ENCODE data around the gene MEIOC. TPM values are rescaled to one million over a fixed set of nuclear protein-coding genes. Genes with fewer than 3 reads are reported as not detected.
"Not testable (repeated sequence)": the region's sequence is repeated elsewhere in the genome, so short reads cannot be mapped to it uniquely, and the experiment has no call there.

The MEIOC gene
- polyA plus RNA-seq, result under 1 TPM in 1 of 3 donors, not detected in 2; 0.11 TPM

GRCh38 chr17:44655983-44656710 lies at the start of gene MEIOC:
Gene MEIOC (plus strand): TSS chr17:44656468. CDS start chr17:44656614, 146 bp downstream.
- WGBS, 3 donors, result 6 to 10% (median 9%) methylated on average over 40 to 57 of the region's 57 CpGs

GRCh38 chr17:44606658-44607057 lies 49.6 kb upstream of the MEIOC start:
- WGBS, 3 donors, result 96 to 98% (median 97%) methylated on average over 11 of the region's 11 CpGs
- H3K27ac ChIP-seq (ENCODE audit: low read depth, low read length), result no peak overlapping the region

More at GRCh38 chr17:44655983-44656710, at the start of gene MEIOC:
- H3K27ac ChIP-seq (ENCODE audit: low read depth, low read length), result no peak within 1 kb of the TSS

GRCh38 chr17:44607836-44608690 lies 48.2 kb upstream of the MEIOC start:
- WGBS, 3 donors, result 49 to 69% (median 63%) methylated on average over 10 of the region's 10 CpGs
- H3K27ac ChIP-seq (ENCODE audit: low read depth, low read length), result no peak overlapping the region

DNA sequence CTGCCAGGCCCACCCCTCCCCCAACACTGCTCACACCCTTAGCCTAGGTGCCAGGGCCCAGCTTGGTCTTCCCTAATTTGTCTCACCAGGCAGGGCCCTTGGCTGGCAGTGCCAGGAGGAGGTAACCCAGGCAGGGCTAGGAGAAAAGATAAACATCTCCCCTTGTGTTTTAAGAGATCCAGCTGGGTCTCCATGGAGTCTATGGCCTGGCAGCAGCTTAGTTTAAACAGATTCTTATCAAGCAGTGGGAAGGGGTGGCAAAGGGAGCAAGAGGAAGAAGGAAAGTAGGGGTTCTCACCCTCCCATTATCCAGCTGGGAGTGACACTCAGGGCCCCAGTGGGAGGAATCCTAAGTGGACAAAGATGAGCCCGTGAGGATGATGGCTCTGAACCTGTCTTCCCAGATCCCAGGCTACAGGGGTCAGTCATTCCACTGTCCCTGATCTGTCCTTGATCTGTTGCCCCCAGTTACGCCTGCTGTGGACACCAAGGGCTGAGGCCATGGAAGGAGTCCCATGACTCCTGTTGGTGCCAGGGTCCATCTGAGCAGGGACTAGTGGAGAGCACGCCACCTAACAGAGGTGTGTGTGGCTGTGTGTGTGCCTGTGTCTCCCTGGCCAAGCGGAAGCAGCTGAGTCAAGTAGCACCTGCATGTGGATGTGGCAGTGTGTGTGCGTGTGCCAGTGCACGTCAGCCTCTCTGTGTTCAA lies 47.4 kb upstream of the MEIOC start:
- WGBS, 3 donors, result 92 to 97% (median 94%) methylated on average over 6 of the region's 6 CpGs
- no peak overlapping the region for H3K27ac ChIP-seq (ENCODE audit: low read depth, low read length)

DNA sequence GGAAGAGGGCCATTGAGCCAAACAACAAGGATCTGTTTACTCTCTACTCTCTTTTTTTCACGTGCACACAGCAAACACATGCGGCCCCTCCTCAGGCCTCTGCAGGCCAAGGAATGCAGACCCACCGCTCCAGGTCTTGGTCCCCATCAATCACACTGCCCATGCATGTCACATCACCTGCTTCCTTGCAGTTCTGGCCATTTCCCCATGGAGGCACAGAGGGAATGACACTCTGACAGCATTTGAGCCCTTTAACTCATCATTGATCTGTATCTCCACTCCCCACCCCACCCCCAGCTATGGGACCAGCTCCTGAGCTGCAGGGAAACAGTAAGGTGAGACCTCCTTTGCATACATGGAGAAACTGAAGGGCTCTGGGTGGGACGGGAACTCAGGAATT lies 45.9 kb upstream of the MEIOC start:
- WGBS, 3 donors, result 58 to 65% (median 61%) methylated on average over 4 of the region's 4 CpGs
- H3K27ac ChIP-seq (ENCODE audit: low read depth, low read length), result no peak overlapping the region

DNA sequence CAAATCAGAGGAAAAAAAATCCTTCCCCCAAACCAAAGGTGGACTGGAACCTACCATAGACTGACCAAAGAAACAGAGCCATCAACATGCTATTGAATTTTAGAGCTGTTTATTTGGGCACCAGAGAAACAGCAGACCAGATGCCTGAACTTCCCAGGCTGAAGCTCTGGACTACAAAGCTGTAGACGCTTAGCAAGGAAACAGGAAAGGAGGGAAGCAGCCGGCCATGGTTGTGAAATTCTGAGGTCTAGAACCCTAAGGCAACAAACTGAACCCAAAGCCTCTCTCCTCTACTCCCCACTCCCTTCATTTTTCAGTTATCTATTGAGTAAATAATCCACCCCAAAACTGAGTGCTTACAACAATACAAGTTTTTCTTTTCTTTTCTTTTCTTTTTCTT lies 45.4 kb upstream of the MEIOC start:
- H3K27ac ChIP-seq (ENCODE audit: low read depth, low read length), result no peak overlapping the region
- 11 to 19% (median 19%) methylated on average over 2 of the region's 2 CpGs for WGBS, 3 donors

DNA sequence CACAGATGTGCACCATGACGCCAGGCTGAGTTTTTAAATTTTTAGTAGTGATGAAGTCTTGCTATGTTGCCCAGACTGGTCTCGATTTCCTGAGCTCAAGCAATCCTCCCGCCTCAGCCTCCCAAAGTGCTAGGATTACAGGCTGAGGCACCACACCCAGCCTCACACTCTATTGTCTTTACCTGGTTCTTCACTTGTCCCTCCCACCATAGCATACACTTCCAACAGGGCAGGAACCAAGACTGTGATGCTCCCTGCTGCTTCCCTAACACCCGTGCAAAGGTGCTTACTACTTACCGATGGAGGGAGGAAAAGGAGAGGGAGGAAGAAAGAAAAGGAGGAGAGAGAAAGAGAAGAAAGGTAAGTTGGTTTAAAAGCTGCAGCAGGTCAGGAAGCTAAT lies 41.4 kb upstream of the MEIOC start:
- WGBS, 3 donors, result 66 to 73% (median 73%) methylated on average over 5 of the region's 5 CpGs
- H3K27ac ChIP-seq (ENCODE audit: low read depth, low read length), result no peak overlapping the region

GRCh38 chr17:44618652-44619051 lies 37.6 kb upstream of the MEIOC start:
- 84 to 89% (median 84%) methylated on average over 9 of the region's 9 CpGs for WGBS, 3 donors
- not testable (repeated sequence) for H3K27ac ChIP-seq (ENCODE audit: low read depth, low read length)

DNA sequence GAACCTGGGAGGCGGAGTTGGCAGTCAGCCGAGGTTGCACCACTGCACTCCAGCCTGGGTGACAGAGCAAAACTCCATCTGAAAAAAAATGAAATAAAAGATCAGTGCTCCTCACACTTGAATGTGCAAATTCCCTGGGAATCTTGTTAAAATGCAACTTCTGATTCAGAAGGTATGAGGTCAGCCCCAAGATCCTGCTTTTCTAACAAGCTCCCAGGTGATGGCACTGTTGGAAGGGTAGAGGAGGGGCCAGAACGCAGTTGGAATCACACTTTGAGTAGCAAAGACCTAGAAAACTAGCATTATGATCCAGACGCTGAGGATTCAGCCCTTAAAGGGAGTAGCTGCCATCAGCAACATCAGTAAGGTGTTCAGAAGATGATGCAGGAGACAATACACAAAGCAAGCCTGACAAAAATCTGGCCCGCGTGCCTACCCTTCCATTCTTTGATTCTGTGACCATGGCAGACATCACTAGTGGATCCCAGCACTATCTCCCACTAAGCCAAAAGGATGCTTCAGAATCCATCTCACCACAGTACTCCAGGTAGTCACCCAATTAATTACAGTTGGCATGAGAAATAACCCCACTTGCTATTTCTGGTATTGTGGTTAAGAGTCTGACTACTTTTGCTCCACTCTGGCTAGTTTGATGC lies 33.1 kb upstream of the MEIOC start:
- WGBS, 3 donors, result 70 to 85% (median 77%) methylated on average over 6 of the region's 6 CpGs
- H3K27ac ChIP-seq (ENCODE audit: low read depth, low read length), result no peak overlapping the region

- 79 to 86% (median 82%) methylated on average over 9 of the region's 9 CpGs for WGBS, 3 donors
- no peak overlapping the region for H3K27ac ChIP-seq (ENCODE audit: low read depth, low read length)
Observed at GRCh38 chr17:44627513-44628242, 28.6 kb upstream of the MEIOC start.

DNA sequence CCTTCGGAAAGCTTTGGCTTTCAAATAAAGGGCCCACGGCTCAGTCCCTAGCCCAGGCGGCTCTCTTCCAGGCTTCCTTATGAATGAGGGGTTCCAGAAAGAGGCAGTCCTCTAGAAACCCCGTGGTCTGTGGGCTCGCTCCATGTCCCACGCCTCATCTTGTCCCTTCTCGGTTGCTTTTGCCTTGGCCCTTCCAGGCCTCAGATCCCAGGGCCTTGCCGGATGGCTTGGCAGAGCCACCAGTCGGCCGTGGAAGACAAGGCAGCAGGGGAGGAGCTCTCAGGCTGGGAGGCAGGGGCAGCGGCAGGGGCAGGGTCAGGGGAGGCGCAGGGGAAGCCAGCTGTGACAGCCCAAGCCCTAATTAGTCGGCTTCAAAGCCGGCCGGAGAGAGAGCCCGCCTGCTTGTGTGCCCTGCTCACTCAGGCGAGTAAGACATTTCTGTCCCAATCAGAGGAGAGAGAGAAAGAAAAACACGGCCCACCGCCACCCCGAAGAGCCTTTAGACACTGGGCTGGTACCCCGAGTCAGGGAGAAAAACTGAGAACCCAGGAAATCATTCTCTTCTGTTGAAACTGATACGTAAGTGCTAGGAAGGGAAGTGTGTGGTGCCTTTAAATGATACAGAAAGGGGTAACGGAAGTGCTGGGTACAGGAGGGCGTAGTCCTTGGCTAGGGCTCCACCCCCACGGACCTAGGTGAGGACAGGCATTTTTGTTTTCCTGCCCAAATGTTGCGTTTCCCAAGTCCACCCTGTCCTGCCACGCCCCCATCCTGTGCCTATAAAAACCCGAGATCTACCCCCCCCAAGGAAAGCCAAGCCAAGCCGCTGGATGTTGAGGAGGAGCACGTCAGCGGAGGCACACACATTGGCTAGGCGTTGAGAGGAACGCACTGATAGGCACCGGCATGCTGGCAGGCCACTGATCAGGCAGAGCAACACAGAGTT lies 27.8 kb upstream of the MEIOC start:
- no peak overlapping the region for H3K27ac ChIP-seq (ENCODE audit: low read depth, low read length)
- 56 to 64% (median 56%) methylated on average over 34 of the region's 34 CpGs for WGBS, 3 donors

- no peak overlapping the region for H3K27ac ChIP-seq (ENCODE audit: low read depth, low read length)
- WGBS, 3 donors, result 93 to 95% (median 95%) methylated on average over 13 of the region's 13 CpGs
Observed at GRCh38 chr17:44629314-44629713, 27.0 kb upstream of the MEIOC start.

- H3K27ac ChIP-seq (ENCODE audit: low read depth, low read length), result no peak overlapping the region
- 89 to 90% (median 89%) methylated on average over 4 of the region's 4 CpGs for WGBS, 3 donors
Observed at GRCh38 chr17:44630703-44631102, 25.6 kb upstream of the MEIOC start.

- no peak overlapping the region for H3K27ac ChIP-seq (ENCODE audit: low read depth, low read length)
- WGBS, 3 donors, result 73 to 82% (median 77%) methylated on average over 8 of the region's 8 CpGs
Observed at GRCh38 chr17:44633998-44634397, 22.3 kb upstream of the MEIOC start.

GRCh38 chr17:44634401-44634800 lies 21.9 kb upstream of the MEIOC start:
- whole genome bisulfite sequencing, 3 donors, result 61 to 78% (median 65%) methylated on average over 4 of the region's 4 CpGs
- H3K27ac ChIP-seq (ENCODE audit: low read depth, low read length), result not testable (repeated sequence)

DNA sequence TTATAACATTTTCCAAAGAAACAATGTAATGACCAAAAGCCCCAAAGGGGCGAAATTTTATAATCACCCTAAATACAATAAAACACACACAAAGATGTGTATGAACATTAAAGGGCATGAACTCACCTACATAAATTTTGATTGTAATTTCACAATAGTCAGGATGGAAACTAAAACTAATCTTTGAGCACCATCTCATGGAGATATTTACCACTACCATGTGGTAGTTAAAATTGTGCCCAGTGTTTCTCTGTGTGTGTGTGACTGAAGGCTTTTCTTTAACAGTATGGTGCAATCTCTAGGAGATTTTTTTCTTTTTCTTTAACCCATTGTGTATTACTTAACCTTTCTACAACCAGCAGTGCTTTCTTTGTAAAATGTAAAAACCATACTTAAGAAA lies 19.7 kb upstream of the MEIOC start:
- WGBS, 3 donors, result 33 to 56% (median 53%) methylated on average over 1 of the region's 1 CpG
- no peak overlapping the region for H3K27ac ChIP-seq (ENCODE audit: low read depth, low read length)

DNA sequence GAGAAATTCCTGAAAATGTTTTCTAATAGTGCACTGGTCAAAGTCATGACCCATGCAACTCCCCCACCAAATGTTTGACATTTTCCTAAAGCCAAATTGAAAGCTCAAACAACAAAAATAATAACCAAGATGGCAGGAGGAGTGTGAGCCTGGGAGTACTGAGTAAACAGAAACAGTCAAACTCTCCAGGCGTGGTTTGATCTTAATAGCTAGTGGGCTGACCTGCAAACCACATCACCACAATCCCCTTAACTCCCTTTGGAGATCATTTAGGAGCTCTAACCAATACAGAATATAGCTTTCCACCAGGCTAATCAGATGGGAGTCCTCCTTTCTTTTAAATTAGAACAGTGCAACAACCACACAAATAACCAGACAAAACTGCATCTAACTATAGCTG lies 19.2 kb upstream of the MEIOC start:
- no peak overlapping the region for H3K27ac ChIP-seq (ENCODE audit: low read depth, low read length)
- WGBS, 3 donors, result 69 to 81% (median 78%) methylated on average over 1 of the region's 1 CpG

Data from adipose tissue (tissue), 3 donors.